ENCODE results near the gene KCNQ1.

KCNQ1 gene

GRCh38 chr11:2441171-2441570 is 3.6 kb upstream of the KCNQ1 start:
- no peak for DNase-seq (ENCODE audit: low read depth)

GRCh38 chr11:2442589-2442988 is 2.2 kb upstream of the KCNQ1 start:
- DNase-seq (ENCODE audit: low read depth), result no peak

- DNase-seq (ENCODE audit: low read depth), result no peak
These were observed 1.4 kb upstream of the KCNQ1 start for GRCh38 chr11:2443406-2443805.

- peak; percentile 62 for DNase-seq (ENCODE audit: low read depth)
These were observed 657 bp upstream of the KCNQ1 start, which contains the start of gene TRPM5 for GRCh38 chr11:2443881-2444820. Gene TRPM5, minus strand, starts transcription at chr11:2444514. Its CDS starts 21,478 bp downstream, at chr11:2423036.

- no peak for DNase-seq (ENCODE audit: low read depth)
These were observed 1.1 kb downstream of the KCNQ1 start for GRCh38 chr11:2445746-2446551.

- DNase-seq (ENCODE audit: low read depth), result no peak
These were observed 1.9 kb downstream of the KCNQ1 start for GRCh38 chr11:2446590-2447252.

GRCh38 chr11:2447253-2447950 is 2.6 kb downstream of the KCNQ1 start:
- no peak for DNase-seq (ENCODE audit: low read depth)

- no peak for DNase-seq (ENCODE audit: low read depth)
These were observed 3.3 kb downstream of the KCNQ1 start for GRCh38 chr11:2447951-2448650.

- DNase-seq (ENCODE audit: low read depth), result no peak
These were observed 4.1 kb downstream of the KCNQ1 start for GRCh38 chr11:2448661-2449547.

- no peak for DNase-seq (ENCODE audit: low read depth)
These were observed 4.9 kb downstream of the KCNQ1 start for GRCh38 chr11:2449548-2450320.

GRCh38 chr11:2450321-2451041 is 5.7 kb downstream of the KCNQ1 start:
- DNase-seq (ENCODE audit: low read depth), result no peak

GRCh38 chr11:2451336-2451735 is 6.5 kb downstream of the KCNQ1 start:
- no peak for DNase-seq (ENCODE audit: low read depth)

- no peak for DNase-seq (ENCODE audit: low read depth)
These were observed 7.1 kb downstream of the KCNQ1 start for GRCh38 chr11:2451916-2452315.

GRCh38 chr11:2452321-2453012 is 7.7 kb downstream of the KCNQ1 start:
- no peak for DNase-seq (ENCODE audit: low read depth)

- DNase-seq (ENCODE audit: low read depth), result no peak
These were observed 8.6 kb downstream of the KCNQ1 start for GRCh38 chr11:2453436-2453835.

GRCh38 chr11:2458321-2458720 is 13.5 kb downstream of the KCNQ1 start:
- no peak for DNase-seq (ENCODE audit: low read depth)

- no peak for DNase-seq (ENCODE audit: low read depth)
These were observed 14.4 kb downstream of the KCNQ1 start for GRCh38 chr11:2459016-2459725.

Measured in activated T-helper 1 cell treated with Interleukin-2 at 50 U/mL for 16 hours (primary cell).